ENCODE measurements around the gene P3H2. TPM values are rescaled to one million over a fixed set of nuclear protein-coding genes. Genes with fewer than 3 reads are reported as not detected.

Gene P3H2
- total RNA-seq, 2 donors from 2014 or later, result not detected

GRCh38 chr3:189942948-189943347, 177.7 kb downstream of the P3H2 start:
- H3K9me3 ChIP-seq (ENCODE audit: control insufficient read depth, low read length, poor library complexity, severe bottlenecking), result no peaks in the 10 kb centered on the region
- no peaks in the 10 kb centered on the region for H3K4me1 Mint-ChIP-seq
- H3K27me3 Mint-ChIP-seq, result peaks cover 48% of the 10 kb centered on the region
- H3K36me3 Mint-ChIP-seq (ENCODE audit: low read depth), result peaks cover 3% of the 10 kb centered on the region
- no peak overlapping the region for H3K27ac Mint-ChIP-seq
- ATAC-seq (no peak), DNase-seq (no peak)
- H3K4me3 Mint-ChIP-seq, result no peak overlapping the region

GRCh38 chr3:189941679-189942078, 179.0 kb downstream of the P3H2 start:
- DNase-seq (no peak), ATAC-seq (no peak)
- Mint-ChIP-seq H3K27ac (no peak overlapping the region), H3K4me1 (no peaks in the 10 kb centered on the region), H3K27me3 (peaks cover 41% of the 10 kb centered on the region), H3K4me3 (no peak overlapping the region), H3K36me3 (ENCODE audit: low read depth) (peaks cover 3% of the 10 kb centered on the region)
- H3K9me3 ChIP-seq (ENCODE audit: control insufficient read depth, low read length, poor library complexity, severe bottlenecking), result no peaks in the 10 kb centered on the region

- Mint-ChIP-seq H3K27me3 (peaks cover 36% of the 10 kb centered on the region), H3K4me1 (no peaks in the 10 kb centered on the region), H3K36me3 (ENCODE audit: low read depth) (peaks cover under 1% of the 10 kb centered on the region), H3K27ac (no peak overlapping the region), H3K4me3 (no peak overlapping the region)
- no peak for ATAC-seq
- no peak for DNase-seq
- no peaks in the 10 kb centered on the region for H3K9me3 ChIP-seq (ENCODE audit: control insufficient read depth, low read length, poor library complexity, severe bottlenecking)
Measured at GRCh38 chr3:189941125-189941524, 179.6 kb downstream of the P3H2 start.

DNA sequence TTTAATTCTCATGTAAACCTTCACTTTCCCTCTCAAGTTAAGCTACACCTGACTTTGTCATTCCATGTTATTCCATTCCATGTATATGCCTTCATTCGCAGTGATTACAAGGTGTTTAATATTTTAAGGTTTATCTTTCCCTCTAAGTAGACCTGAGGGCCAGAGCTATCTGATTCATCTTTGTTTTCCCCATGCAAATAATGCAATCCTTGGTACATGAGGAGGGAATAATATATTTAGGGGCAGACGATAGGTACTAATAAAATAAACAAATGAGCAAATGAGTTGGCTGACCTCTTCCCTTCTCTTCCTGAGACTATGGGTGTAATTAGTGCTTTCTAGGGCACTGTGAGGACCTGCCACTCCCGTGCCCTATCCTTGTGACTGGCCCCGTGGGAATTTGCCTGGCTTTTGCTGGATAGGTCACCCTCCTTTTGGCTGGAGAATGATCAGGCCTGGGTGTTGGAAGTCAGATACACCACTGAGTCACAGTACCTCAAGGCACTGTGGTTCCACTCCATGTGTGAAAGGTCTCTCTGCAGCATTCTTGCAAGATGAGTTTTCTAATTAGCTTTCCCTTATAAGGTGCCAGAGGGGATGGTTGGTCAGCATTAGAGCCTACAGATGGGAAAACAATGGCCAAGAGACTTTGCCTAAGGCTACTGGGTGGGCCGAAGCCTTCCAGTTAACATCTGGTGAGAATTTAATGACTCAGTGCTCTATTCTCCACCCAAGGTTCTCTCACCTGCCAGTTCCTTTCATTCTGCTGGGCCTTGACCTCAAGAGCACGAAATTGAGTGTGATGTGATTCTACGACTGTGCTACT, 183.2 kb downstream of the P3H2 start:
- no peak overlapping the region for H3K4me3 Mint-ChIP-seq
- no peak for DNase-seq
- H3K9me3 ChIP-seq (ENCODE audit: control insufficient read depth, low read length, poor library complexity, severe bottlenecking), result no peaks in the 10 kb centered on the region
- H3K27ac Mint-ChIP-seq, result no peak overlapping the region
- peaks cover 2% of the 10 kb centered on the region for H3K27me3 Mint-ChIP-seq
- H3K4me1 Mint-ChIP-seq, result no peaks in the 10 kb centered on the region
- no peak for ATAC-seq
- no peaks in the 10 kb centered on the region for H3K36me3 Mint-ChIP-seq (ENCODE audit: low read depth)

DNA sequence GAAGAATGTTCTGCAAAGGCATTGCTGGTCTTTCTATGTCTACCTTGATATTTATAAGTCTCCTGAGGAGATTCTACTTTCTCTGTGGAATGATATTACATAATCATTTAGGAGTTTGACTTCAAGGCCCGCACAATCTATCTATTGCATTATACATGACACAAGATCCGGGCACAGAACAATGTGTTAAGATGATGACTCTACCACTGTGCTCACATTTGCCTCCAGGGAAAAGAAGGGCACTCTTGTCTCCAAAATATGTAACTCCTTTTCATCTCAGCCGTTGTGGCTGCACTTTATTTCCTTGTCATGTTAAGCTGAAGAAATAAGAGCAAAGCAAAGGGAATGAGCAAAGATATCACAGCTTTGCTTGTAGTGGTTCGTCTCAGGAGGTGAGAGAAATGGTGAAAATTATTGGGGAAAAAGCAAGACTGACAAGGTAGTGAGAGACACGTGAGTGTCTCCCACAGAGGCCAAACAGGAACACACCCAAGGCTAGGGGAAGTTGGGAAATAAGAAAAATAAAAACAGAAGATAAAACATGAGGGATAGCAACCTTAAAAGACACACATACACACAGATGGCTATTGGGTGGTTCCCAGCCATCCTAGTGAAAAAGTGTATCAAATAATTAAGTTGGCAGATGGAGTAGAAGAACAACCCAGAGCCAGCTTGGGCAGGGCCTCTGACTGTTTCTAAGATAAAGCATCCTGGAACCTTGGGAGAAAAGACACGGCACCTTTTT, 184.3 kb downstream of the P3H2 start:
- Mint-ChIP-seq H3K36me3 (ENCODE audit: low read depth) (no peaks in the 10 kb centered on the region), H3K4me3 (no peak overlapping the region), H3K27ac (no peak overlapping the region), H3K27me3 (no peaks in the 10 kb centered on the region), H3K4me1 (no peaks in the 10 kb centered on the region)
- no peaks in the 10 kb centered on the region for H3K9me3 ChIP-seq (ENCODE audit: control insufficient read depth, low read length, poor library complexity, severe bottlenecking)
- ATAC-seq, result no peak
- DNase-seq, result no peak

- Mint-ChIP-seq H3K27me3 (no peaks in the 10 kb centered on the region), H3K4me3 (no peak overlapping the region), H3K27ac (no peak overlapping the region), H3K36me3 (ENCODE audit: low read depth) (no peaks in the 10 kb centered on the region), H3K4me1 (peaks cover 6% of the 10 kb centered on the region)
- no peaks in the 10 kb centered on the region for H3K9me3 ChIP-seq (ENCODE audit: control insufficient read depth, low read length, poor library complexity, severe bottlenecking)
- DNase-seq (no peak), ATAC-seq (no peak)
Measured at GRCh38 chr3:189927975-189928895, 192.5 kb downstream of the P3H2 start.

DNA sequence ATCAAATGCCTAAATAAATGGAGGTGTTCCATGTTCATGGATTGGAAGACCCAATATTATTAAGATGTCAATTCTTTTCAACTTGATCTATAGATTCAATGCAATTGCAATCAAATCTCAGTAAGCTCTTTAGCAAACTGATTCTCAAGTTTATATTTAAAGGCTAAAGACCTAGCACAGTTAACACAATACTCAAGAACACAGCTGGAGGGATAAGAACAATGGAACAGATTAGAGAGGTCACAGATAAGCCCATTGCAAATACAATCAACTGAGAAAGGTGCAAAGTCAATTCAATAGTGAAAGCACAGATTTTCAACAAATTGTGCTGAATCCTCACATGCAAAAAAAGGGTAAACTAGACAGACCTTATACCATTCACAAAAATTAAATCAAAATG, 198.9 kb downstream of the P3H2 start:
- H3K9me3 ChIP-seq (ENCODE audit: control insufficient read depth, low read length, poor library complexity, severe bottlenecking), result no peaks in the 10 kb centered on the region
- Mint-ChIP-seq H3K4me3 (no peak overlapping the region), H3K27ac (no peak overlapping the region), H3K4me1 (no peaks in the 10 kb centered on the region), H3K36me3 (ENCODE audit: low read depth) (no peaks in the 10 kb centered on the region), H3K27me3 (no peaks in the 10 kb centered on the region)
- DNase-seq (no peak), ATAC-seq (no peak)

GRCh38 chr3:189914799-189915198, 205.9 kb downstream of the P3H2 start:
- Mint-ChIP-seq H3K27ac (no peak overlapping the region), H3K27me3 (peaks cover 14% of the 10 kb centered on the region), H3K4me3 (no peak overlapping the region), H3K36me3 (ENCODE audit: low read depth) (peaks cover 4% of the 10 kb centered on the region), H3K4me1 (no peaks in the 10 kb centered on the region)
- ATAC-seq (no peak), DNase-seq (no peak)
- no peaks in the 10 kb centered on the region for H3K9me3 ChIP-seq (ENCODE audit: control insufficient read depth, low read length, poor library complexity, severe bottlenecking)

DNA sequence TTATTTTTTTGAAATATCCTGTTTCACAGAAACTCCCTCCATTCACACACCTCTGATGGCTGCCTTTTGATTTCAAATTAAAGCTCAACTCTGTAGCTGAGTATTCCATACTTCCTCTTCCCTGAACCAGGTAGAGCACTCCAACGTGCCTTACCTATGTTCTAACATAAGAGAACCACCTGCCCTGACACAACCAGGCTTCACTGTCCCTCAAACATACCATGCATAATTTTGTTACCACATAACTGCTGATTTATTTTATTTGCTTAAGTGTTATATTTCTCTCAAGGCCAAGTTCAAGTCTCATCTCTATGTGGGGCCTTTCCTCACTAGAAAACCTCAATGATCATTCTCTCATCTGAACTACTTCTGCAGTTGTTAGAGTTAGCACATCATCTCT, 209.7 kb downstream of the P3H2 start:
- no peaks in the 10 kb centered on the region for H3K4me1 Mint-ChIP-seq
- peaks cover 7% of the 10 kb centered on the region for H3K36me3 Mint-ChIP-seq (ENCODE audit: low read depth)
- no peak overlapping the region for H3K4me3 Mint-ChIP-seq
- ATAC-seq, result no peak
- H3K27ac Mint-ChIP-seq, result no peak overlapping the region
- H3K27me3 Mint-ChIP-seq, result peaks cover 37% of the 10 kb centered on the region
- H3K9me3 ChIP-seq (ENCODE audit: control insufficient read depth, low read length, poor library complexity, severe bottlenecking), result no peaks in the 10 kb centered on the region
- no peak for DNase-seq

- H3K27ac Mint-ChIP-seq, result no peak overlapping the region
- H3K4me1 Mint-ChIP-seq, result no peaks in the 10 kb centered on the region
- no peak overlapping the region for H3K4me3 Mint-ChIP-seq
- ATAC-seq (no peak), DNase-seq (no peak)
- no peaks in the 10 kb centered on the region for H3K9me3 ChIP-seq (ENCODE audit: control insufficient read depth, low read length, poor library complexity, severe bottlenecking)
- H3K27me3 Mint-ChIP-seq, result peaks cover 37% of the 10 kb centered on the region
- H3K36me3 Mint-ChIP-seq (ENCODE audit: low read depth), result peaks cover 7% of the 10 kb centered on the region
Measured at GRCh38 chr3:189909573-189909972, 211.1 kb downstream of the P3H2 start.

DNA sequence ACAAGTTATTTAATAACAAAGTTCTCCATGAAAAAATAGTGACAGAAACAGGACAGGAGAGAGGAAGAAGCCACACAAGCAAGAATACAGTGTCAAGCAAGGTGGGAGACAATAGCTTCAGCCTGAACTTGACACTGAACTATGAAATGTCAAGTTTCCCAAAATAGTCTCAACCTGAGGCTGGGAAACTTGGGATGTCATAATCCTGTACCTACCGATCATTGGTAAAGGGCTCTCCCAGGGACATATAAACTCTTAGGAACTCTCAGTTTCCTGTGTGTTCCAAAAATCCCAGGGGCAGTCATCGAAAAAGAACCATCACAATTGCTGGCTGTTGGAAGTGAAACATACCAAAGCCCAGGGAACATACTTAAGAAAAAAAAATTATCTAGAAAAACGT, 211.6 kb downstream of the P3H2 start:
- DNase-seq (no peak), ATAC-seq (no peak)
- Mint-ChIP-seq H3K27ac (no peak overlapping the region), H3K4me1 (no peaks in the 10 kb centered on the region), H3K4me3 (no peak overlapping the region), H3K27me3 (peaks cover 37% of the 10 kb centered on the region), H3K36me3 (ENCODE audit: low read depth) (peaks cover 7% of the 10 kb centered on the region)
- H3K9me3 ChIP-seq (ENCODE audit: control insufficient read depth, low read length, poor library complexity, severe bottlenecking), result no peaks in the 10 kb centered on the region

GRCh38 chr3:189908646-189909045, 212.1 kb downstream of the P3H2 start:
- Mint-ChIP-seq H3K4me3 (no peak overlapping the region), H3K4me1 (no peaks in the 10 kb centered on the region), H3K36me3 (ENCODE audit: low read depth) (peaks cover 7% of the 10 kb centered on the region), H3K27me3 (peaks cover 34% of the 10 kb centered on the region), H3K27ac (no peak overlapping the region)
- DNase-seq (no peak), ATAC-seq (no peak)
- no peaks in the 10 kb centered on the region for H3K9me3 ChIP-seq (ENCODE audit: control insufficient read depth, low read length, poor library complexity, severe bottlenecking)

GRCh38 chr3:189907803-189908202, 212.9 kb downstream of the P3H2 start:
- peaks cover 5% of the 10 kb centered on the region for H3K36me3 Mint-ChIP-seq (ENCODE audit: low read depth)
- DNase-seq, result no peak
- H3K27me3 Mint-ChIP-seq, result peaks cover 29% of the 10 kb centered on the region
- no peak for ATAC-seq
- no peaks in the 10 kb centered on the region for H3K4me1 Mint-ChIP-seq
- no peak overlapping the region for H3K27ac Mint-ChIP-seq
- H3K9me3 ChIP-seq (ENCODE audit: control insufficient read depth, low read length, poor library complexity, severe bottlenecking), result no peaks in the 10 kb centered on the region
- H3K4me3 Mint-ChIP-seq, result no peak overlapping the region
